SK-N-SH (cell line): ENCODE results near the gene RBM47. TPM values are rescaled to one million over a fixed set of nuclear protein-coding genes. Genes with fewer than 3 reads are reported as not detected.

Experiments
- polyA plus RNA-seq, 3 experiments: library from polyadenylated mRNA; depleted of rRNA; stranded (reverse); fragments of >200 nt; gene quantifications; 2 replicates each; pipeline ENCODE4 v1.2.3, GENCODE V29; 2012
- small RNA-seq, 7 experiments: library from RNA; depleted of rRNA; stranded (forward); fragments of <200 nt; gene quantifications; one replicate each; pipeline ENCODE3, GENCODE V24; 2012

RBM47 gene
- polyA plus RNA-seq, 1 of the 3 experiments (the other 2 are of a cell fraction), result 6.8 TPM

Small RNA genes within 50 kb of the gene (small RNA-seq; reads per million reads assigned to genes)
- gene AC098869.1 (0 reads per million in 7 experiments), gene MIR4802 (0.17 to 11.9 (median 5.4) reads per million in 7 experiments), gene RNU7-74P (0 reads per million in 7 experiments)

Other genes starting within 250 kb of the RBM47 start
- gene NSUN7, start 120.1 kb upstream of the RBM47 start, polyA plus RNA-seq (2012; rRNA removed), result 0.21 and 0.28 TPM in 2 replicates